ENCODE measurements around the gene RAPGEF1. TPM values are rescaled to one million over a fixed set of nuclear protein-coding genes. Genes with fewer than 3 reads are reported as not detected.

RAPGEF1 gene
- total RNA-seq, 4 donors from 2014 or later, result 32.0 to 57.3 (median 38.9) TPM

DNA sequence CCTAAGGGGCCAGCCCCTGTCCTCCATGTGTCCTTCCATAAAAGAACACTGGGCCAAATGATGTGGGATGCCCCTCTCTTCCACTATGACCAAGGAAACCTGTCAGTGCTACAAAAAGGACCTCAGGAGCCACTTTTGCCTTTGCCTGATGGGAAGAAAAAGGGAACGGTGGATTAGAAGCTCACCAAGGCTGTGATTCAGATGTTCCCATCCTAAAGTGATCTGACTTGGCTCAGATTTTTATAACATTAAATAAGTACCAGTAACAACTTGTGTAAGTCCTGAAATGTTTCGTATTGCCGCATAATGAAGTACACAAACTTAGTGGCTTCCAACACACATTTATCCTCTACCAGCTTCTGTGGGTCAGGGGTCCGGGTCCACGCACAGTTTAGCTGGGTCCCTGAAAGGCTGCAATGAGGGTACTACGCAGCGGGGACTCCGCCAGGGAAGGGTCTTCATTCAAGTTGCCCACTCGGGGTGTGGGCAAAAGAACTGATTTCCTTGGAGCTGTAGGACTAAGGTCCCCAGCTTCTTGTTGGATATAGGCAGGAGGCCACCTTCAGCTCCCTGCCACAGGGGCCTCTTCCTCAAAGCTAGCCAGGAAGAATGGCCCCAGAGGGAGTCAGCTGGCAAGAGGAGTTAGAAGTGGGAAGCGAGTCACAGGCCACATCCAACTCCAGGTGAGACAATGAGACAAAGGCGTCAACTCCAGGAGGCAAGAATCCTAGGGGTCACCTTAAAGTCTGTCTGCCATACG lies 60.4 kb downstream of the RAPGEF1 start:
- 92 to 97% methylated on average over 12 of the region's 12 CpGs for WGBS, 2 donors
- TF ChIP-seq EP300 (IDR thresholded peaks at IDR 0.05) (no peak), POLR2A (IDR thresholded peaks at IDR 0.05) (no peak)
- TF ChIP-seq, protein P1, sequence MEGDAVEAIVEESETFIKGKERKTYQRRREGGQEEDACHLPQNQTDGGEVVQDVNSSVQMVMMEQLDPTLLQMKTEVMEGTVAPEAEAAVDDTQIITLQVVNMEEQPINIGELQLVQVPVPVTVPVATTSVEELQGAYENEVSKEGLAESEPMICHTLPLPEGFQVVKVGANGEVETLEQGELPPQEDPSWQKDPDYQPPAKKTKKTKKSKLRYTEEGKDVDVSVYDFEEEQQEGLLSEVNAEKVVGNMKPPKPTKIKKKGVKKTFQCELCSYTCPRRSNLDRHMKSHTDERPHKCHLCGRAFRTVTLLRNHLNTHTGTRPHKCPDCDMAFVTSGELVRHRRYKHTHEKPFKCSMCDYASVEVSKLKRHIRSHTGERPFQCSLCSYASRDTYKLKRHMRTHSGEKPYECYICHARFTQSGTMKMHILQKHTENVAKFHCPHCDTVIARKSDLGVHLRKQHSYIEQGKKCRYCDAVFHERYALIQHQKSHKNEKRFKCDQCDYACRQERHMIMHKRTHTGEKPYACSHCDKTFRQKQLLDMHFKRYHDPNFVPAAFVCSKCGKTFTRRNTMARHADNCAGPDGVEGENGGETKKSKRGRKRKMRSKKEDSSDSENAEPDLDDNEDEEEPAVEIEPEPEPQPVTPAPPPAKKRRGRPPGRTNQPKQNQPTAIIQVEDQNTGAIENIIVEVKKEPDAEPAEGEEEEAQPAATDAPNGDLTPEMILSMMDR (IDR thresholded peaks at IDR 0.05), result no peak
- Histone ChIP-seq H3K4me1 (peaks cover 0 to 53% (median 40%) of the 10 kb centered on the region in 4 donors), H3K27ac (peak overlapping the region in 3 of 4 donors; percentile 75 to 85 (median 78)), H3K4me3 (no peak overlapping the region), H3K27me3 (no peaks in the 10 kb centered on the region), H3K9me3 (no peaks in the 10 kb centered on the region), H3K36me3 (no peaks in the 10 kb centered on the region)
- no peak for DNase-seq (ENCODE audit: low spot score in 2 of 2)

DNA sequence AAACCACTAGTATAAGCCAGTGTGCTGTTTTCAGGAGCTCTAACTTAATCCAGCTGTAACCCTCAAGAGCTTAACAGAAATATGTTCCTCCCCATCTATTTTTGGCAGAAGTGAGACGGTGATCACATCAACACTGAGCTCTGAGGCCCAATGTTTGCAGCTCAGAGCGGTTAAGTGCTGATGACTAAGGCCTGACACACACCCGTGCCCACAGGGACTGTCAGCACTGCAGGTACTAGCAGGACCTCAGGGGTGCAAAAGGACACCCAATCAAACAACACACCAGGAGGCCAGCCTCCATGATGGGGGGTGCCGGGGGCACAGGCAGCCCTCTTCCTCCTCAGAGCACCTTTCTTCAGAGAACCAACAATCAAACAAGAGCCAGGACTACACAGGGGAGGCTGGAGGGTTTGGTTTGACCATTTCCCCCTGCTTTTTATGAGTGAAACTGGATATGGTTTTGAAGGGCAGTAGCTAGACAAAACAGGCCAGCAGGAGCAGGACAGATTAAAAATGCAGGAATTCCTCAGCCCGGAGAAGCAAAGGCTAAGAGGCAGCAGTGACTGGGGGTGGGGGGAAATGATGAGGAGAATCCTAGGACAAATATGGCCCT lies 61.3 kb downstream of the RAPGEF1 start:
- Histone ChIP-seq H3K4me1 (peaks cover 0 to 56% (median 40%) of the 10 kb centered on the region in 4 donors), H3K9me3 (no peaks in the 10 kb centered on the region), H3K36me3 (no peaks in the 10 kb centered on the region), H3K27me3 (no peaks in the 10 kb centered on the region), H3K27ac (peak overlapping the region in 3 of 4 donors; percentile 75 to 85 (median 78)), H3K4me3 (no peak overlapping the region)
- TF ChIP-seq EP300 (IDR thresholded peaks at IDR 0.05) (peak in 1 of 2 donors; percentile 79), POLR2A (IDR thresholded peaks at IDR 0.05) (peak in 1 of 2 donors; percentile 20)
- TF ChIP-seq, protein P1 (IDR thresholded peaks at IDR 0.05), result no peak
- DNase-seq (ENCODE audit: low spot score in 2 of 2), result peak; percentile 54 to 70
- WGBS, 2 donors, result 36 to 37% methylated on average over 5 of the region's 5 CpGs

DNA sequence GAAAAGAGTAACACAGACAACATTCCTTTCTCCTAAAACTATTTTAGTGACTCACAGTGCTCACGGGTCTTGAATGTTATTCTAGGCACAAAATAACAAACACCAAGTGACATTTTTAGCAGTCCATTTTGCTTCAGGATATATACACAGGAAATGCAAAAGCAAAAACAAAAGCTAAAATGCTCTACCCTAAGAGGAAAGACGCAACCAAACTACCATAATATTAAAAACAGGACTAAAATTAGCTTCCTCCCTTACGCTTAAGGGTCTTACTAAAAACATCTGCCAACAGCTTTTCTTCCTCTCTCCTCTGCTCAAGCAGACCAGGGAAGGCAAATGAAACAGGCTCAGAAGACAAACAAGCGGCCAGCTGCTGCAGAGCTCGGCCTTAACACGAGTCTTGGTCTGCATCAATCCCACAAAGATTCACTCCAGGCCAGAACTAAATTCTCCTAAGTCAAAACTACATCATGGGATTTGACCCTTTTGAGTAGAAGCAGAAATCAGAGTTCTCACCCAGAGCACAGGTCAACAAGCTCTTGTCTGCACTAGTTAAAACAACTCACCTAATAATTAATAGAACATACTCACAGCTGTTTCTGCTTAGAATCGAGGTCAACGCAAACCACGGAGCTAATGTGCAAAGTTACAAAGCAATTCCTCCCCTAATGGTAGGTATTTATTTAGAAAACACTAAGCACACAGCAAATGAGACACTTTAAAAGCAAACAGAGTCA lies 62.3 kb downstream of the RAPGEF1 start:
- H3K9me3 ChIP-seq, result no peaks in the 10 kb centered on the region
- DNase-seq (ENCODE audit: low spot score in 2 of 2), result no peak
- H3K27ac ChIP-seq, result peak overlapping the region in 3 of 4 donors; percentile 75 to 85 (median 78)
- 31 to 34% methylated on average over 9 of the region's 9 CpGs for WGBS, 2 donors
- H3K4me3 ChIP-seq, result no peak overlapping the region
- no peaks in the 10 kb centered on the region for H3K27me3 ChIP-seq
- TF ChIP-seq, protein P1 (IDR thresholded peaks at IDR 0.05), result no peak
- TF ChIP-seq EP300 (IDR thresholded peaks at IDR 0.05), result peak; percentile 61 to 66
- H3K36me3 ChIP-seq, result no peaks in the 10 kb centered on the region
- peaks cover 0 to 63% (median 41%) of the 10 kb centered on the region in 4 donors for H3K4me1 ChIP-seq

DNA sequence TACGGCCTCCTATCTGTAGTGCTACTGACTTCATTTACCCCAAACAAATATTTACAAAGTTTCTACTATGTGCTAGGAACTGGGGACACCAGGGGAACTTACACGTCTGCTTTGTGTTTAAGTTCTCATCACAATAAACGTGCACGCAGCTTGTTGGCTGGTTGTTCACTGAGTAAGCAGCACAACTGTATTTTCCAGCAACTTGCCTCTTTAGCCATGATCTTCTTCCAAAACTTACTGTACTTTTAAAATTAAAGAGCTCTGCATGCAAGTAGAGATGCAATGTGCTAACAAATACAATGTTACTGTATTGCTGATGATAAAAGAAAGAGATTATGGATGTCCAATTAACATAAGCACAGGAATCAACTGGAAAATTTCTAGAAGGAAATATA lies 62.8 kb downstream of the RAPGEF1 start:
- Histone ChIP-seq H3K9me3 (no peaks in the 10 kb centered on the region), H3K4me3 (no peak overlapping the region), H3K36me3 (no peaks in the 10 kb centered on the region), H3K4me1 (peaks cover 0 to 69% (median 44%) of the 10 kb centered on the region in 4 donors), H3K27me3 (no peaks in the 10 kb centered on the region), H3K27ac (peak overlapping the region; percentile 2 to 85 (median 76))
- WGBS, 2 donors, result 41 to 47% methylated on average over 4 of the region's 4 CpGs
- DNase-seq (ENCODE audit: low spot score in 2 of 2), result no peak
- no peak for TF ChIP-seq POLR2A (IDR thresholded peaks at IDR 0.05)
- TF ChIP-seq, protein P1 (IDR thresholded peaks at IDR 0.05), result no peak
- no peak for TF ChIP-seq EP300 (IDR thresholded peaks at IDR 0.05)

Measured in tibial nerve (tissue), 4 donors.